Activated naive CD4-positive, alpha-beta T cell treated with anti-CD3 and anti-CD28 coated beads for 36 hours (primary cell): ENCODE data around the gene TRIM40. TPM values are rescaled to one million over a fixed set of nuclear protein-coding genes. Genes with fewer than 3 reads are reported as not detected.
A peak's percentile ranks its signal among the peaks of the same experiment; 100 is the strongest.

Source experiments
- CTCF ChIA-PET: fragments of 350-600 bp; sonication (Branson Sonifier 250); formaldehyde crosslinking; loops from one replicate; lab custom pipeline; 2021; ENCODE audit warnings: antibody characterized with exemption; lab: Charles Lee
- DNase-seq: peaks from one replicate; pipeline ENCODE4 v3.0.0-alpha.2; 2020
- H3K27ac Mint-ChIP-seq: one replicate; pipeline ENCODE4 v1.8.0; 2021; ENCODE audit warnings: mild to moderate bottlenecking, mixed read lengths
- H3K27me3 Mint-ChIP-seq: one replicate; pipeline ENCODE4 v1.8.0; 2021; ENCODE audit warnings: low read depth, mixed read lengths
- H3K36me3 Mint-ChIP-seq: one replicate; pipeline ENCODE4 v1.8.0; 2021; ENCODE audit warnings: low read depth, mixed read lengths
- H3K4me1 Mint-ChIP-seq: one replicate; pipeline ENCODE4 v1.8.0; 2021; ENCODE audit warnings: low read depth, mixed read lengths
- H3K4me3 Mint-ChIP-seq: one replicate; pipeline ENCODE4 v1.8.0; 2021; ENCODE audit warnings: mild to moderate bottlenecking, moderate library complexity, mixed read lengths
- H3K9me3 Mint-ChIP-seq: one replicate; pipeline ENCODE4 v1.8.0; 2021; ENCODE audit warnings: mixed read lengths
- intact Hi-C: fragments of 100-400 bp; cut with micrococcal nuclease; formaldehyde crosslinking; loops from one replicate; pipeline ENCODE4 v1.15.1; 2023
- total RNA-seq, 2 experiments: library from RNA; stranded (reverse); gene quantifications; one replicate each; pipeline ENCODE4 v1.2.3, GENCODE V29; 2021

TRIM40 gene
- total RNA-seq, 2 experiments from 2014 or later = not detected

DNA sequence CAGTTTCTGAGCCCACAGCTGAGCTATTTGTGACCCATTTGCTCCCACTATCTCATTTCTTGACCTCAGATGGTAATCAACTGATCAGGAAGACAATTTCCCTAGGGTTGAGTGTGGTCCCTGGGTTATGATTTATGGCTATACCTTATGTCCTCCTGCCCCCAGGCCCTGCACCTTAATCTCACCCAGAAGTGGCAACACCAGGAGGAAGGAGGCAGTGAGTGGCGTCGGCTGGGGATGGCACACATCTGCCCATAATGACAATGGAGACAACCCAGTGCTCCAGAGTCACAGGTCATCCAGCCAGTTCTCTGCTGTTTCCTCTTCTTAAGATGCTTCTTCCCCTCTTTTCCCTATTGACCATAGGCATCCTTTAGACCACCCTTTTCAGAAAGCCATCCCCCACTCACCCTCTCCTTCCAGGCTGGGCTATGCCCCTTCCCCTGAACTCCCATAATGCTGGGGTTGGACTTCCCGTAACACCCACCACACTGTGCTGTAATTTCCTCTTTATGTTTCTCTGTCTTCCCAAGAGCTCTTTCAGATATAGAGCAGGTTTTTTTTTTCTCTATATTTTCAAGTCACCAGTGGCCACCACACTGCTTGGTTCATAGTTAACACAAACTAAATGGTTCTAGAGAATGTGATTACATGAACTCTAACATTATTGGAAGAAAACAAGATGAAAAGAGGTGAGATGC is 17.1 kb downstream of the TRIM40 start:
- Mint-ChIP-seq H3K27ac (no peak overlapping the region), H3K9me3 (no peaks in the 10 kb centered on the region), H3K4me3 (no peak overlapping the region), H3K36me3 (no peaks in the 10 kb centered on the region), H3K4me1 (peaks cover 2% of the 10 kb centered on the region), H3K27me3 (peaks cover 10% of the 10 kb centered on the region)
- CTCF ChIA-PET = interaction anchor here (0.6 to 2.0 kb wide), 2 partner anchors 24 to 50 kb away, joined by 3 to 6 read pairs; no protein-coding TSS in a partner anchor
- DNase-seq = no peak
- intact Hi-C loops = no loop called here

DNA sequence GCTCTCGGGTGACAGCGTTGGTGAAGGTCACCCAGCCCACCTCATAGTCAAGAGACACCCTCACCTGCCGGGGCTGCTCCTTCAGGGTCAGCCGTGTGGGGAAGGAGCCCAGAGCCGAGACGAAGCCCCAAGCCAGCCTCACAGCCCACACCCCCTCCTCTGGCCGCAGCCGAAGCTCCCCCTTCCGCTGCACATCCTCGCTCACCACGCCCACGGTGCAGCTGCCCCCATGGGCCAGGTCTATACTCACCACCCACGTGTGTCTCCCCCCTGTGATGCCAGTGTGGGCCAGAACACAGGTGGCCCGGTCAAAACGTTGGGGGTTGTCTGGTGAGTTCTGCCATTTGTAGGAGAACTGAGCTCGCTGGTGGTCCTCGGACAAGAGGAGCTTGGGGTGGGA is 18.1 kb downstream of the TRIM40 start:
- H3K9me3 Mint-ChIP-seq = no peaks in the 10 kb centered on the region
- intact Hi-C loops = no loop called here
- CTCF ChIA-PET = no interaction called here
- peaks cover 12% of the 10 kb centered on the region for H3K4me1 Mint-ChIP-seq
- no peaks in the 10 kb centered on the region for H3K36me3 Mint-ChIP-seq
- no peak overlapping the region for H3K27ac Mint-ChIP-seq
- no peak for DNase-seq
- H3K4me3 Mint-ChIP-seq = no peak overlapping the region
- H3K27me3 Mint-ChIP-seq = peaks cover 6% of the 10 kb centered on the region

DNA sequence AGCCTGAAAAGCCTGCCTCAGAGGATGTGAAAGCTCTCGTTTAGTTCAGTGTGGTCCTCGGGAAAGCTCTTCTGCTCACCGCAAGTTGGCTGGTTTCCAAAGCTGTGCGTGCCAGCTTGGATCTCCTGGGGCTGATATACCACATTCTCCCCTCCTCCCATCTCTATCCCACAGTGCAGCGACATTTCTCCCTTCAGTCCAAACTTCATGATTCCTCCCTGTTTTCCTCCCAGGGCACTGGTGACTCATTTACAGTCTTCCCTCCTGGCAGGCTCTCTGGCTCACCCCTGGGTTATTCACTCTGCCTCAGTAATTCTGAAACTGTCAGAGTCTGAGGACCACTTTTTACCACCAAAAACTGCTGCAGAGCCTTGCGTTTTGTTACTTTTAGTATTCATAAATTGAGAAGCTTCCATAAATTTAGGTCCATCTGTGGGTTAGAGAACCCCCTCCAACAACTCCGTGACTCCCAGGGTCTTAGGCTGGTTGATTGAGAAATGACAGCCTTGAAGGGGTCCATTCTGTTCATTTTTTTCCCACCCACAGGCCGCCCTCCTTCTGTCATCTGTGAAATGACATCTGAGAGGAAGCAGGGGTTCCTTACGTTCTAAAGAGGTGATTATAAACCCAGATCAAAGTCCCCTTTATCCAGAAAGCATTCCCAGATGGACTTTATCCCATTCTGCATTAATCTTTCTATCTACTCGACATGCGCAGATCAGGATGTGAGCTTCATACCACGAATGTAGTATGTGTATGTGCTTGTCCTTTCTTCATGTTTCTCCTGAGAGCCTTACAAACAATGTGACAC is 19.0 kb downstream of the TRIM40 start:
- intact Hi-C loops = no loop called here
- peaks cover 10% of the 10 kb centered on the region for H3K27me3 Mint-ChIP-seq
- no peaks in the 10 kb centered on the region for H3K9me3 Mint-ChIP-seq
- peaks cover 16% of the 10 kb centered on the region for H3K4me1 Mint-ChIP-seq
- DNase-seq = no peak
- H3K27ac Mint-ChIP-seq = no peak overlapping the region
- no peak overlapping the region for H3K4me3 Mint-ChIP-seq
- no peaks in the 10 kb centered on the region for H3K36me3 Mint-ChIP-seq
- CTCF ChIA-PET = interaction anchor here (1.0 kb wide), 2 partner anchors 23 to 501 kb away, joined by 3 to 5 read pairs; no protein-coding TSS in a partner anchor

DNA sequence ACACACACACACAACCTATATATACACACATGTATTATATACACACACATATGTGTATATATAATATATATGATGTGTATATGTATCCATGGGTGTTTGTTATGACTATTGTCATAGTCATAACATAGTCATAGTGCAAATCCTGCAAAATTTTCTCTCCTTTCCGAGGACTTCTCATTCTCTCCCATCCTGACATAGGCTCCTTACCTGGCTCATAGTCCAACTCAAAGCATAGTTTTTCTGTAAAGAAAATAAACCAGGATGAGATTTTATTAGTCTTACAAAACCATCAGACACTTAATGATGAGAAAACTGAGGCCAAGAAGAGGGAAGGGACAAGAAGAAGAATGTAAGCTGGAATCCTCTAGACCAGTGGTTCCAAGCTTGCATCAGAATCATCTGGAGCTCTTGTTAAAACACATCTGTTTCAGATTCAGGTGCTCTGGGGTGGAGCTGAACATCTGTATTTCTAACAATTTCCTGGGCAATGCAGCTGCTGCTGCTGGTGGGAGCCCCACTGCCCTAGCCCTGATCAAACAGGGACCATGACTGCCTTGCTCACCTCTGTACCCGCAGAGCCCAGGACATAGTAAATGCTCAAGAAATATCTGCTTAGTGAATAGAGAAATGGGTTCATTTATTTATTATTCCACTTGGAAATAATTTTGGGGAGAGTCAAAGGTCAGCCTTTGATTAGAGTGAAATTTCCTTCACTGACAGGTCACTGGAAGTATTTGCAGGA is 19.8 kb downstream of the TRIM40 start:
- intact Hi-C loops = no loop called here
- no peak overlapping the region for H3K27ac Mint-ChIP-seq
- no peaks in the 10 kb centered on the region for H3K36me3 Mint-ChIP-seq
- H3K4me3 Mint-ChIP-seq = no peak overlapping the region
- DNase-seq = no peak
- H3K9me3 Mint-ChIP-seq = no peaks in the 10 kb centered on the region
- CTCF ChIA-PET = interaction anchor here (1.0 kb wide), 2 partner anchors 24 to 502 kb away, joined by 3 to 5 read pairs; no protein-coding TSS in a partner anchor
- H3K4me1 Mint-ChIP-seq = peaks cover 16% of the 10 kb centered on the region
- H3K27me3 Mint-ChIP-seq = peaks cover 10% of the 10 kb centered on the region

DNA sequence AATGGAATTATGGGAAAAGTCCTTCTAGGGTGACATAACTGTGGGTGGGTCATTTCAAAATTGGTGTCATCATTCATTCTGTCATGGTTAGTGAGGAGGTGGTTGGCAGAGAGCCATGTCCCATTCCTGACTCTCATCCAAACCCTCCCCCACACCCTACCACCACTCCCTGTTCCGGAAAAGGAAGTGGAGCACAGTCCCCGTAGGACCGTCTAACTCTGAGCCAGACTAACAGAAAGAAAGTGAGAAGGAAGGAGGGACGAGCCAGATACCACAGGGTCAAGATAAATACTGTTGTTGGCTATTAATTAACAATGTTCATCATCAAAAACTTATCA is 20.3 kb downstream of the TRIM40 start:
- intact Hi-C loops = no loop called here
- H3K9me3 Mint-ChIP-seq = no peaks in the 10 kb centered on the region
- no peak for DNase-seq
- CTCF ChIA-PET = interaction anchor here (1.0 kb wide), 2 partner anchors 25 to 503 kb away, joined by 3 to 5 read pairs; no protein-coding TSS in a partner anchor
- peaks cover 16% of the 10 kb centered on the region for H3K4me1 Mint-ChIP-seq
- peaks cover 10% of the 10 kb centered on the region for H3K27me3 Mint-ChIP-seq
- H3K27ac Mint-ChIP-seq = no peak overlapping the region
- H3K4me3 Mint-ChIP-seq = no peak overlapping the region
- H3K36me3 Mint-ChIP-seq = no peaks in the 10 kb centered on the region

DNA sequence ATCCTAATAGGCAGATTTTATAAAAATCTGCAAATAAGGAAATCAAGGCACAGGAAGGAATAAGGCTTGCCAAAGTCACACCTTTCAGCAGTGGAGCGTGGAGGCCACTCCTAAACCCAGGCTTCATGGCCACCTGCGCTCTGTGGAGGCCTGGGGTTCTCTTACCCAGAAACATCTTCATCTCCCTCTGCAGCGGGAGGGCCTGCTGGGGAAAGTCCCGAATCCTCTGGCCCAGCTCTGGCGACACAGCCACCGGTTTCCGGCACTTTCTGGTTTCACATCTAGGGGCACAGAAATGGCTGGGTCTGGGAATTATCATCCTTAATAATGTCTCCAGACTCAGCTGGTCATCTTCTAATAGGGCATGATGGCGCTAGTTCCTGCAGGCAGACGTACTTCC is 20.8 kb downstream of the TRIM40 start:
- Mint-ChIP-seq H3K9me3 (no peaks in the 10 kb centered on the region), H3K4me1 (peaks cover 16% of the 10 kb centered on the region)
- CTCF ChIA-PET = no interaction called here

DNA sequence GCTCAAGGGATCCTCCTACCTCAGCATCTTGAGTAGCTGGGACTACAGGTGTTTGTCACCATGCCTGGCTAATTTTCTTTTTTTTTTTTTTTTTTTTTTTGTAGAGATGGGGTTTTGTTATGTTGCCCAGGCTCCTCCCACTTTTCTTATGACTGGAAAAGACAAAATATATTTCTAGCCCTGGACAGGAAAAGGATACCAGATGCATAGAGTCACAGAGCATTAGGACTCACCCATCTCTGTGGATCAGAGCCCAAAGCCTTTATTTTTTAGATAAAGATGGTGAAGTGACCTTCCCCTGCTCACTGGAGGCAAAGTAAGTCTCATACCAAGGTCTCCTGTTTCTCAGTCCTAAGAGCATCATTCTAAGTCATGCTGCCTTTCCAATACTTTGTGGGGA is 21.6 kb downstream of the TRIM40 start:
- Mint-ChIP-seq H3K36me3 (no peaks in the 10 kb centered on the region), H3K27me3 (peaks cover 10% of the 10 kb centered on the region), H3K9me3 (no peaks in the 10 kb centered on the region), H3K4me1 (peaks cover 20% of the 10 kb centered on the region), H3K27ac (no peak overlapping the region), H3K4me3 (no peak overlapping the region)
- intact Hi-C loops = no loop called here
- no peak for DNase-seq
- CTCF ChIA-PET = interaction anchor here (0.7 kb wide), 1 partner anchor 28 kb away, joined by 3 read pairs; no protein-coding TSS in a partner anchor

More for the DNA sequence above, 20.8 kb downstream of the TRIM40 start:
- no peak for DNase-seq
- Mint-ChIP-seq H3K4me3 (no peak overlapping the region), H3K27ac (no peak overlapping the region), H3K27me3 (peaks cover 10% of the 10 kb centered on the region), H3K36me3 (no peaks in the 10 kb centered on the region)
- intact Hi-C loops = no loop called here

DNA sequence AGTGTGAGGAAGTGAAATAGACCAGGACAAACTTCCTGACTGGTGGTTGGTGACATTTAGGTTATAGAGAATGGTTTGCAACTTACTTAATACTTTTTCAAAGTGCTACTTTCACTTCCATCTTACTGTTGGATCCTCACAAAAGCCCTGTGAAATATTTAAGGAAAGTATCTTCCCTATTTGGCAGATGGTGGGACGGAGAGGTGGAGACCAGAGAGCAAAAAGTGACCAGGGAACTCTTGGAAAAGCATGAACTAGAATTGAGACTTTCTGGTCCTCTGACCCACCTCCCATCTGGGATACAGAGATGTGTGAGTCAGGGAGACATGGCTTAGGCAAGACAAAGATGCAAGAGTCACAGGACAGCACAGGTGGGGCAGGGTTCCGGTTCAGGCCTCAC is 22.1 kb downstream of the TRIM40 start:
- peak overlapping the region; percentile 58 for H3K27ac Mint-ChIP-seq
- H3K36me3 Mint-ChIP-seq = no peaks in the 10 kb centered on the region
- no peaks in the 10 kb centered on the region for H3K9me3 Mint-ChIP-seq
- CTCF ChIA-PET = no interaction called here
- H3K4me3 Mint-ChIP-seq = no peak overlapping the region
- H3K27me3 Mint-ChIP-seq = peaks cover 10% of the 10 kb centered on the region
- no peak for DNase-seq
- intact Hi-C loops = no loop called here
- H3K4me1 Mint-ChIP-seq = peaks cover 22% of the 10 kb centered on the region

DNA sequence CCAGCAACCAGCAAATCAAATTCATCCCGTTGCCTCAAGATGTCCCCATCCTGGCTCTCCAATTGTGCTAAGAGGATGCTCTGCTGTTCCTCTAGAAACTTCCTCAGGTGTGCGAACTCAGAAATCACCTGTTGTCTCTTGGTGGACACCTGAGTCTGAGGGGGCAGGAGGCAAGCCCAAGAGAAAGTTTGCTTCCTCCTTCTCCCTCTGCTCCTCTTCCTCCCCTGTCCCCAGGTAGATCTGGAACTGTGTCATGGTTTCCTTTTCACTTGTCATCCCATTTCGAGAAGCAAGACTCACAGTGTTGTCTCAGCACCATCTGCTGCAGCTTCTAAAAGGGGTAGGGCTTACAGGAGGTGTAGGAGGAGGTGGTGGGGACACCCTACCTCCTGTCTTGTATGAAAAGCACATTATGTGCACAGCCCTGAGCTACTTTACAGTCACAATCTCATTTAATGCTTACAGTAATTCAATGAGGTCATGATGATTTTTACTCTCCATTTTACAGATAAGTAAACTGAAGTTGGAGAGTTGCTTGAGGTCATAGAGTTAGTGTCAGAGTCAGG is 22.6 kb downstream of the TRIM40 start:
- H3K27me3 Mint-ChIP-seq = peaks cover 10% of the 10 kb centered on the region
- peak; percentile 66 for DNase-seq
- H3K36me3 Mint-ChIP-seq = no peaks in the 10 kb centered on the region
- H3K4me1 Mint-ChIP-seq = peaks cover 28% of the 10 kb centered on the region
- H3K9me3 Mint-ChIP-seq = no peaks in the 10 kb centered on the region
- H3K4me3 Mint-ChIP-seq = no peak overlapping the region
- intact Hi-C loops = no loop called here
- peak overlapping the region; percentile 58 for H3K27ac Mint-ChIP-seq
- CTCF ChIA-PET = no interaction called here

DNA sequence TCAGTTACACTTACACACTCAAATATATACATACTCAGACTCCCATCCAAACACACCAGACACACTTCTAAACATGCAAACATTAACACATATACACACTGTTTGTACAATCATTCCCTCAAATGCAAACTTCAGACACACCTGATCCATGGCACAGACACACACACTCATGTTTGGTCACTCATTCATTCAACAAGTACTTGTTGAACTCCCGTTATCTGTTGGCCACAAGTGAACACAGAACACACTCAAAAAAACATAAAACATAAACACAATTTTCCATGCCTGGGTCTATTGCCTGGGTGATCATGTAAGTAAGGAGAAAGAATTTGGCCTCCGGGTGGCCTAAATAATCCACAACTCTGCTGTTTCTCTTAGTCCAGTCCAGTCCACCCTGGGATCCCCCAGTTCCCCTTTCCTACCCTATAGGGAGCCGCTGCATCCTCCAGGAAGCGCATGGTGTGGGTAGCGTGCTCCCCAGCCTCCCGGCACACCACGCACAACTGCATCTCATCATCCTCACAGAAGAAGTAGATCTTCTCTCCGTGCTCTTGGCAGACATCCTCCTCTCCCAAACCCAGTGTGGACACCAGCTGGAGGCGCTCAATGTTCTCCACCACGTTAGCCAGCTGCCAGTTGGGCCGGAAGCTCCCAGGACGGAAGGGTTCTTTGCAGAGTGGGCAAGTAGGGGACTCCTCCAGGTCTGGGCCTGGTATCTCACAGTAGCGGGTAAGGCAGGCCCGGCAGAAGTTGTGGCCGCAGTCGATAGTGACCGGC is 24.3 kb downstream of the TRIM40 start:
- Mint-ChIP-seq H3K4me1 (peaks cover 34% of the 10 kb centered on the region), H3K4me3 (no peak overlapping the region), H3K27me3 (peaks cover 13% of the 10 kb centered on the region), H3K36me3 (no peaks in the 10 kb centered on the region), H3K27ac (no peak overlapping the region), H3K9me3 (no peaks in the 10 kb centered on the region)
- intact Hi-C loops = no loop called here
- CTCF ChIA-PET = no interaction called here
- DNase-seq = no peak

DNA sequence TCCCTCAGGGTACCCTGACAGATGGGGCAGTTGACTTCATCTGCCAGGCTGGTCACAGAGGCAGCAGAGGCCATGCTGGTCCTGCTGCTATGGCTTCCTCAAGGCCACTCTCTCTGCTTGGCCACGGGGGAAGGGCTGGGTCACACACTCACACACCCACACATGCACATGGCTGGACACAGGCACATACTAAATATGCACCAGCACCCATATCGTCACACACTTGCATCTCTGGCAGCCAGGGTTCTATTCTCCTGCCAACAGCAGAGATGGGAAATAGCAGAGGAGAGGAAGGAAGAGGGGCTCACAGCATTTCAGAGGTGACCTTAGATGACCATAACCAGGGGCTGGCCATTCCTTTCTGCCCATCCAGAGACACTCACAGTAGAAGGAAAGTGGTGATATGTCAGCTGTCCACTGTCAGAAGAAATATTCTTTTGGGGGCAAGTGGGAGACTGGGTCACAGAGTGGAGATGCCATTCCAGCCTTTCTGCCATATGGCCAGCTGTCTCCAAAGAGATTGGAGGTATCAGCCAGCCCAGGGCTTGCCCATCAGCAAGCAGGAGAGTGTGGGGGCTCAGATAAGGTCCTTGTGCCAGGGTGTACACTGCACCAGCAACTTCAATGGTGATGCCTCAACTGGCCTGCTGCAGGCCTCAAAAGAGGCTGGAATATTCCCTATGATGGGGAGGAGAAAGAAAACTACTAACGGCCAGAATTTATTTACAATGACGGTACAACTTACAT is 25.0 kb downstream of the TRIM40 start, which contains the start of gene TRIM10:
Gene TRIM10 (minus strand): TSS at position 427 of the 747 bp plus-strand sequence. CDS start 353 bp downstream, at position 74.
- Mint-ChIP-seq H3K4me3 (no peak within 1 kb of the TSS), H3K27ac (no peak within 1 kb of the TSS), H3K9me3 (no peaks in the 10 kb centered on the region), H3K4me1 (peaks cover 34% of the 10 kb centered on the region), H3K36me3 (no peaks in the 10 kb centered on the region), H3K27me3 (peaks cover 16% of the 10 kb centered on the region)
- intact Hi-C loops = no loop called here
- CTCF ChIA-PET = no interaction called here
- no peak for DNase-seq
